Measurements from ENCODE around the gene EIF3B.

Gene EIF3B

DNA sequence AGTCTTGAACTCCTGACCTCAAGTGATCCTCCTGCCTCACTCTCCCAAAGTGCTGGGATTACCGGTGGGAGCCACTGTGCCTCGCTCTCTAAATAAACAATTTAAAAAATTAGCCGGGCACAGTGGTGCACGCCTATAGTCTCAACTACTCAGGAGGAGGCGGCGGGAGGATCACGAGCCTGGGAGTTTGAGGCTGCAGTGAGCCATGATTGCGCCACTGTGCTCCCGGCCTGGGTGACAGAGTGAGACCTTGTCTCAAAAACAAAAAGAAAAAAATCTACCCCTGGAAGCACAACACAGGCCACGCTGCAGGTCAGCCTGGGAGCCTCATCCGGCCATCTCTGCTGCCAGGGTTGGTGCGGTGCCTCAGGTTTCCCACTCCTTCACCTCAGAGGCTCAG, 3.8 kb upstream of the EIF3B start:
- H3K27ac ChIP-seq (ENCODE audit: low read length), result no peak overlapping the region
- no peaks in the 10 kb centered on the region for H3K27me3 ChIP-seq (ENCODE audit: low read depth, low read length)
- no peaks in the 10 kb centered on the region for H3K9me3 ChIP-seq (ENCODE audit: control insufficient read depth in 1 of 2, low read length in 2 of 2)
- peaks cover 0 to 8% of the 10 kb centered on the region in 2 donors for H3K36me3 ChIP-seq (ENCODE audit: control insufficient read depth in 1 of 2, insufficient read depth in 2 of 2, low read length in 2 of 2)
- no peak overlapping the region for H3K4me3 ChIP-seq (ENCODE audit: low read depth in 1 of 2, low read length in 2 of 2)
- peaks cover 0 to 9% of the 10 kb centered on the region in 2 donors for H3K4me1 ChIP-seq (ENCODE audit: control insufficient read depth in 1 of 2, insufficient read depth in 2 of 2, low read length in 2 of 2)

- Histone ChIP-seq H3K9me3 (ENCODE audit: control insufficient read depth in 1 of 2, low read length in 2 of 2) (no peaks in the 10 kb centered on the region), H3K4me3 (ENCODE audit: low read depth in 1 of 2, low read length in 2 of 2) (peak overlapping the region; percentile 79 to 99), H3K27ac (ENCODE audit: low read length) (peak overlapping the region; percentile 100), H3K4me1 (ENCODE audit: control insufficient read depth in 1 of 2, insufficient read depth in 2 of 2, low read length in 2 of 2) (peaks cover 8 to 28% of the 10 kb centered on the region in 2 donors), H3K27me3 (ENCODE audit: low read depth, low read length) (no peaks in the 10 kb centered on the region), H3K36me3 (ENCODE audit: control insufficient read depth in 1 of 2, insufficient read depth in 2 of 2, low read length in 2 of 2) (peaks cover 8 to 11% of the 10 kb centered on the region in 2 donors)
Measured at GRCh38 chr7:2353113-2353935, 1.3 kb upstream of the EIF3B start.

DNA sequence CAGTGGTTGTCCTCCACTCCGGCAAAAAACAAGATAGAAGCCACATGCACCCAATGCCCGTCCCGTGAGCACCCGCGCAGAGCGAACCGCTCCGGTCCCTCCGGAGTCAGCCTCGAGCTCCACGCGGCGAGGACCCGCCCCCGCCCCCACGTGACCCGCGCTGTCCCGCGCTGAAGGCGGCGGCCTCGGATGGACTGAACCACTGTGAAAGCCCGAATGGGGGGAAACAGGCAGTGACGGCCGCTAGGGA, 766 bp upstream of the EIF3B start:
- Histone ChIP-seq H3K9me3 (ENCODE audit: control insufficient read depth in 1 of 2, low read length in 2 of 2) (no peaks in the 10 kb centered on the region), H3K27me3 (ENCODE audit: low read depth, low read length) (no peaks in the 10 kb centered on the region), H3K27ac (ENCODE audit: low read length) (peak overlapping the region; percentile 100), H3K36me3 (ENCODE audit: control insufficient read depth in 1 of 2, insufficient read depth in 2 of 2, low read length in 2 of 2) (peaks cover 8 to 11% of the 10 kb centered on the region in 2 donors), H3K4me1 (ENCODE audit: control insufficient read depth in 1 of 2, insufficient read depth in 2 of 2, low read length in 2 of 2) (peaks cover 9 to 30% of the 10 kb centered on the region in 2 donors), H3K4me3 (ENCODE audit: low read depth in 1 of 2, low read length in 2 of 2) (peak overlapping the region; percentile 79 to 99)

DNA sequence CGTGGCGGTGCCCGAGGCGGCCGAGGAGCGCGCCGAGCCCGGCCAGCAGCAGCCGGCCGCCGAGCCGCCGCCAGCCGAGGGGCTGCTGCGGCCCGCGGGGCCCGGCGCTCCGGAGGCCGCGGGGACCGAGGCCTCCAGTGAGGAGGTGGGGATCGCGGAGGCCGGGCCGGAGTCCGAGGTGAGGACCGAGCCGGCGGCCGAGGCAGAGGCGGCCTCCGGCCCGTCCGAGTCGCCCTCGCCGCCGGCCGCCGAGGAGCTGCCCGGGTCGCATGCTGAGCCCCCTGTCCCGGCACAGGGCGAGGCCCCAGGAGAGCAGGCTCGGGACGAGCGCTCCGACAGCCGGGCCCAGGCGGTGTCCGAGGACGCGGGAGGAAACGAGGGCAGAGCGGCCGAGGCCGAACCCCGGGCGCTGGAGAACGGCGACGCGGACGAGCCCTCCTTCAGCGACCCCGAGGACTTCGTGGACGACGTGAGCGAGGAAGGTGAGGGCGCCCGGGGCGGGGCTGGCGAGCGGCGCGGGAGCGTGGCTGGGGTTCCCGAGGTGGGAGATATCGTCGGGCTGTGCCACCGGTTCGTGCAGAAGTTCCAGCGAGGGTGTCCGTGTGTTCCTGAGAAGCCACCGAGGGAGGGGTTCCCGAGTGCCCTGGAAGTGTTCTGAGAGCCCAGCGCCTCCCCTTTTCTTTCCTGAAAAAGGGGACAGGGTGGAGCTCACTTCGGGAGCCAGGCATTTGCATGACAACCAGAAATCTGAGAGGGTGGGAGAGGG, 495 bp downstream of the EIF3B start:
- peaks cover 16 to 43% of the 10 kb centered on the region in 2 donors for H3K4me1 ChIP-seq (ENCODE audit: control insufficient read depth in 1 of 2, insufficient read depth in 2 of 2, low read length in 2 of 2)
- H3K27me3 ChIP-seq (ENCODE audit: low read depth, low read length), result no peaks in the 10 kb centered on the region
- peak overlapping the region; percentile 91 to 99 for H3K4me3 ChIP-seq (ENCODE audit: low read depth in 1 of 2, low read length in 2 of 2)
- H3K27ac ChIP-seq (ENCODE audit: low read length), result peak overlapping the region; percentile 36
- no peaks in the 10 kb centered on the region for H3K9me3 ChIP-seq (ENCODE audit: control insufficient read depth in 1 of 2, low read length in 2 of 2)
- H3K36me3 ChIP-seq (ENCODE audit: control insufficient read depth in 1 of 2, insufficient read depth in 2 of 2, low read length in 2 of 2), result peaks cover 8 to 16% of the 10 kb centered on the region in 2 donors

GRCh38 chr7:2355705-2356008, 1.0 kb downstream of the EIF3B start:
- peaks cover 10 to 21% of the 10 kb centered on the region in 2 donors for H3K36me3 ChIP-seq (ENCODE audit: control insufficient read depth in 1 of 2, insufficient read depth in 2 of 2, low read length in 2 of 2)
- H3K27me3 ChIP-seq (ENCODE audit: low read depth, low read length), result no peaks in the 10 kb centered on the region
- peak overlapping the region; percentile 91 to 99 for H3K4me3 ChIP-seq (ENCODE audit: low read depth in 1 of 2, low read length in 2 of 2)
- H3K27ac ChIP-seq (ENCODE audit: low read length), result peak overlapping the region; percentile 36
- no peaks in the 10 kb centered on the region for H3K9me3 ChIP-seq (ENCODE audit: control insufficient read depth in 1 of 2, low read length in 2 of 2)
- H3K4me1 ChIP-seq (ENCODE audit: control insufficient read depth in 1 of 2, insufficient read depth in 2 of 2, low read length in 2 of 2), result peaks cover 16 to 48% of the 10 kb centered on the region in 2 donors

GRCh38 chr7:2357165-2357564, 2.5 kb downstream of the EIF3B start:
- Histone ChIP-seq H3K9me3 (ENCODE audit: control insufficient read depth in 1 of 2, low read length in 2 of 2) (no peaks in the 10 kb centered on the region), H3K4me1 (ENCODE audit: control insufficient read depth in 1 of 2, insufficient read depth in 2 of 2, low read length in 2 of 2) (peaks cover 16 to 51% of the 10 kb centered on the region in 2 donors), H3K4me3 (ENCODE audit: low read depth in 1 of 2, low read length in 2 of 2) (peak overlapping the region in 1 of 2 donors; percentile 99), H3K27me3 (ENCODE audit: low read depth, low read length) (no peaks in the 10 kb centered on the region), H3K27ac (ENCODE audit: low read length) (no peak overlapping the region), H3K36me3 (ENCODE audit: control insufficient read depth in 1 of 2, insufficient read depth in 2 of 2, low read length in 2 of 2) (peaks cover 15 to 25% of the 10 kb centered on the region in 2 donors)

DNA sequence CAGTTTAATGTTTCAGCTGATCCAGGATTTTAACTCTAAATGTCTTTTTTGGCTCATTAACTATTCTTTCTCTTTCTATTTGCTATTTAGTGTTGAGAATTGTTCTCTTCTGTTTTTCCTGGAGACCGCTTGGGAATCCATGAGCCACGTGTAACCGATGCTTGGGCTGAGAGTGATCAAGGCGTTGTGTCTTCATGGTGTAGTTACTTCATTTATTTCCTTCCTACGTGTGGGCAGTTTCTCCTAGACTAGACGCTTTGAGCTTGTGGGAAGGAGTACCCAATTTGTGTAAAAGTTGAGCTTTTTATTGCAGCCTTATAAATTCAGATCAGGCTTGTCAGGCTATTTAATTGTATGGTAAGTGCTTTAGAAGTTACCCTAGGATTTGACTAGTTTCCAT, 2.9 kb downstream of the EIF3B start:
- no peak overlapping the region for H3K4me3 ChIP-seq (ENCODE audit: low read depth in 1 of 2, low read length in 2 of 2)
- peaks cover 16 to 51% of the 10 kb centered on the region in 2 donors for H3K4me1 ChIP-seq (ENCODE audit: control insufficient read depth in 1 of 2, insufficient read depth in 2 of 2, low read length in 2 of 2)
- no peaks in the 10 kb centered on the region for H3K27me3 ChIP-seq (ENCODE audit: low read depth, low read length)
- H3K27ac ChIP-seq (ENCODE audit: low read length), result no peak overlapping the region
- H3K36me3 ChIP-seq (ENCODE audit: control insufficient read depth in 1 of 2, insufficient read depth in 2 of 2, low read length in 2 of 2), result peaks cover 19 to 29% of the 10 kb centered on the region in 2 donors
- H3K9me3 ChIP-seq (ENCODE audit: control insufficient read depth in 1 of 2, low read length in 2 of 2), result no peaks in the 10 kb centered on the region

DNA sequence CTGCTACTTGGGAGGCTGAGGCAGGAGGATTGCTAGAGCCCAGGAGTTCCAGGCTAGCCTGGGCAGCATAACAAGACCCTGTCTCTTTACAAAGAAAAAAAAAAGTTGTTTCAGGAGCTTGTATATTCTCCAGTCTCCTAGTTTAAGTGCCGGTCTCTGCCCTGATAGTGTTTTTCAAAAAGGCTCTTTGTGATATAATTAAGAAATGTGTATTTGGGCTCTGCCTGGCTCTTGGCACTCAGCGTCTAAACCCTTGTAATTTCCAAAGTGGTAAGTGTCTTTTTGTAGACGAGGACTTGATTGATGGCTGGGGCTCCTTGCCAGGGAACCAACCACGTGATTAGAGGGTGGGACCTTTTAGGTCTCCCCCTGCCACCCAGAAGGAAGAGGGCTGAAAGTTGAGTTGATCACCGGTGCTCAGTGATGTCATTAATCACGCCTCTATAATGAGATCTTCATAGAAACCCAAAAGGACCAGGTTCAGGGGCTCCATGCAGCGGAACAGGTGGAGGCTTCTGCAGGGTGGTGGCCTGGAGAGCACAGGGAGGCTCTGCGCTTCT, 4.4 kb downstream of the EIF3B start:
- Histone ChIP-seq H3K9me3 (ENCODE audit: control insufficient read depth in 1 of 2, low read length in 2 of 2) (no peaks in the 10 kb centered on the region), H3K27ac (ENCODE audit: low read length) (no peak overlapping the region), H3K36me3 (ENCODE audit: control insufficient read depth in 1 of 2, insufficient read depth in 2 of 2, low read length in 2 of 2) (peaks cover 32 to 42% of the 10 kb centered on the region in 2 donors), H3K27me3 (ENCODE audit: low read depth, low read length) (no peaks in the 10 kb centered on the region), H3K4me3 (ENCODE audit: low read depth in 1 of 2, low read length in 2 of 2) (no peak overlapping the region), H3K4me1 (ENCODE audit: control insufficient read depth in 1 of 2, insufficient read depth in 2 of 2, low read length in 2 of 2) (peaks cover 16 to 46% of the 10 kb centered on the region in 2 donors)

GRCh38 chr7:2359610-2360009, 5.0 kb downstream of the EIF3B start:
- no peaks in the 10 kb centered on the region for H3K9me3 ChIP-seq (ENCODE audit: control insufficient read depth in 1 of 2, low read length in 2 of 2)
- peaks cover 32 to 48% of the 10 kb centered on the region in 2 donors for H3K36me3 ChIP-seq (ENCODE audit: control insufficient read depth in 1 of 2, insufficient read depth in 2 of 2, low read length in 2 of 2)
- H3K27me3 ChIP-seq (ENCODE audit: low read depth, low read length), result no peaks in the 10 kb centered on the region
- H3K4me1 ChIP-seq (ENCODE audit: control insufficient read depth in 1 of 2, insufficient read depth in 2 of 2, low read length in 2 of 2), result peaks cover 16 to 46% of the 10 kb centered on the region in 2 donors
- no peak overlapping the region for H3K27ac ChIP-seq (ENCODE audit: low read length)
- no peak overlapping the region for H3K4me3 ChIP-seq (ENCODE audit: low read depth in 1 of 2, low read length in 2 of 2)

- H3K36me3 ChIP-seq (ENCODE audit: control insufficient read depth in 1 of 2, insufficient read depth in 2 of 2, low read length in 2 of 2), result peaks cover 43 to 57% of the 10 kb centered on the region in 2 donors
- H3K4me1 ChIP-seq (ENCODE audit: control insufficient read depth in 1 of 2, insufficient read depth in 2 of 2, low read length in 2 of 2), result peaks cover 16 to 42% of the 10 kb centered on the region in 2 donors
- H3K27ac ChIP-seq (ENCODE audit: low read length), result no peak overlapping the region
- no peak overlapping the region for H3K4me3 ChIP-seq (ENCODE audit: low read depth in 1 of 2, low read length in 2 of 2)
- no peaks in the 10 kb centered on the region for H3K27me3 ChIP-seq (ENCODE audit: low read depth, low read length)
- no peaks in the 10 kb centered on the region for H3K9me3 ChIP-seq (ENCODE audit: control insufficient read depth in 1 of 2, low read length in 2 of 2)
Measured at GRCh38 chr7:2360796-2361195, 6.2 kb downstream of the EIF3B start.

- no peaks in the 10 kb centered on the region for H3K9me3 ChIP-seq (ENCODE audit: control insufficient read depth in 1 of 2, low read length in 2 of 2)
- no peak overlapping the region for H3K27ac ChIP-seq (ENCODE audit: low read length)
- H3K36me3 ChIP-seq (ENCODE audit: control insufficient read depth in 1 of 2, insufficient read depth in 2 of 2, low read length in 2 of 2), result peaks cover 60% of the 10 kb centered on the region in 2 donors
- H3K4me3 ChIP-seq (ENCODE audit: low read depth in 1 of 2, low read length in 2 of 2), result no peak overlapping the region
- no peaks in the 10 kb centered on the region for H3K27me3 ChIP-seq (ENCODE audit: low read depth, low read length)
- peaks cover 8 to 25% of the 10 kb centered on the region in 2 donors for H3K4me1 ChIP-seq (ENCODE audit: control insufficient read depth in 1 of 2, insufficient read depth in 2 of 2, low read length in 2 of 2)
Measured at GRCh38 chr7:2362385-2363088, 7.9 kb downstream of the EIF3B start.

Measured in muscle layer of duodenum (tissue), 2 donors.